ENCODE data around the gene IPO11.
"Not testable (repeated sequence)": the region's sequence is repeated elsewhere in the genome, so short reads cannot be mapped to it uniquely, and the experiment has no call there.

Gene IPO11

GRCh38 chr5:62560786-62561185 lies 148.2 kb downstream of the IPO11 start:
- TF ChIP-seq ZNF274 (IDR thresholded peaks at IDR 0.05; ENCODE audit: low read depth, low read length) = no peak
- H3K4me3 ChIP-seq (ENCODE audit: low read length) = no peak overlapping the region

GRCh38 chr5:62561896-62562295 lies 149.3 kb downstream of the IPO11 start:
- H3K4me3 ChIP-seq (ENCODE audit: low read length) = no peak overlapping the region
- TF ChIP-seq ZNF274 (IDR thresholded peaks at IDR 0.05; ENCODE audit: low read depth, low read length) = no peak

GRCh38 chr5:62562867-62563266 lies 150.3 kb downstream of the IPO11 start:
- TF ChIP-seq ZNF274 (IDR thresholded peaks at IDR 0.05; ENCODE audit: low read depth, low read length) = no peak
- H3K4me3 ChIP-seq (ENCODE audit: low read length) = no peak overlapping the region

- no peak for TF ChIP-seq ZNF274 (IDR thresholded peaks at IDR 0.05; ENCODE audit: low read depth, low read length)
- H3K4me3 ChIP-seq (ENCODE audit: low read length) = no peak overlapping the region
These were observed 151.5 kb downstream of the IPO11 start for GRCh38 chr5:62564101-62564500.

- not testable (repeated sequence) for H3K4me3 ChIP-seq (ENCODE audit: low read length)
These were observed 153.2 kb downstream of the IPO11 start for GRCh38 chr5:62565740-62566139.

GRCh38 chr5:62568143-62568542 lies 155.6 kb downstream of the IPO11 start:
- H3K4me3 ChIP-seq (ENCODE audit: low read length) = no peak overlapping the region
- TF ChIP-seq ZNF274 (IDR thresholded peaks at IDR 0.05; ENCODE audit: low read depth, low read length) = no peak

- no peak overlapping the region for H3K4me3 ChIP-seq (ENCODE audit: low read length)
- TF ChIP-seq ZNF274 (IDR thresholded peaks at IDR 0.05; ENCODE audit: low read depth, low read length) = no peak
These were observed 156.4 kb downstream of the IPO11 start for GRCh38 chr5:62568800-62569432.

- no peak for TF ChIP-seq ZNF274 (IDR thresholded peaks at IDR 0.05; ENCODE audit: low read depth, low read length)
These were observed 156.9 kb downstream of the IPO11 start for GRCh38 chr5:62569470-62569869.

GRCh38 chr5:62572918-62573514 lies 160.5 kb downstream of the IPO11 start:
- H3K4me3 ChIP-seq (ENCODE audit: low read length) = peak overlapping the region; percentile 48; the same call in 1 of the 2 replicates
- no peak for TF ChIP-seq ZNF274 (IDR thresholded peaks at IDR 0.05; ENCODE audit: low read depth, low read length)

More at GRCh38 chr5:62569470-62569869, 156.9 kb downstream of the IPO11 start:
- no peak overlapping the region for H3K4me3 ChIP-seq (ENCODE audit: low read length)

- TF ChIP-seq ZNF274 (IDR thresholded peaks at IDR 0.05; ENCODE audit: low read depth, low read length) = no peak
- no peak overlapping the region for H3K4me3 ChIP-seq (ENCODE audit: low read length)
These were observed 162.0 kb downstream of the IPO11 start for GRCh38 chr5:62574599-62574998.

GRCh38 chr5:62575066-62575465 lies 162.5 kb downstream of the IPO11 start:
- no peak for TF ChIP-seq ZNF274 (IDR thresholded peaks at IDR 0.05; ENCODE audit: low read depth, low read length)
- no peak overlapping the region for H3K4me3 ChIP-seq (ENCODE audit: low read length)

- H3K4me3 ChIP-seq (ENCODE audit: low read length) = no peak overlapping the region
- no peak for TF ChIP-seq ZNF274 (IDR thresholded peaks at IDR 0.05; ENCODE audit: low read depth, low read length)
These were observed 162.9 kb downstream of the IPO11 start for GRCh38 chr5:62575489-62575888.

- TF ChIP-seq ZNF274 (IDR thresholded peaks at IDR 0.05; ENCODE audit: low read depth, low read length) = no peak
- H3K4me3 ChIP-seq (ENCODE audit: low read length) = no peak overlapping the region
These were observed 164.1 kb downstream of the IPO11 start for GRCh38 chr5:62576570-62577170.

GRCh38 chr5:62577488-62577887 lies 164.9 kb downstream of the IPO11 start:
- H3K4me3 ChIP-seq (ENCODE audit: low read length) = no peak overlapping the region
- no peak for TF ChIP-seq ZNF274 (IDR thresholded peaks at IDR 0.05; ENCODE audit: low read depth, low read length)

- no peak for TF ChIP-seq ZNF274 (IDR thresholded peaks at IDR 0.05; ENCODE audit: low read depth, low read length)
- no peak within 1 kb of the TSS for H3K4me3 ChIP-seq (ENCODE audit: low read length)
These were observed 166.0 kb downstream of the IPO11 start, which contains the start of gene LRRC70 for GRCh38 chr5:62578540-62578939. TSS of gene LRRC70 (plus strand) at chr5:62578819. CDS start at chr5:62579439, 620 bp downstream.

All from GM08714 (cell line).